Measurements from ENCODE around the gene ARHGAP44.
A peak's percentile ranks its signal among the peaks of the same experiment; 100 is the strongest.

The ARHGAP44 gene

DNA sequence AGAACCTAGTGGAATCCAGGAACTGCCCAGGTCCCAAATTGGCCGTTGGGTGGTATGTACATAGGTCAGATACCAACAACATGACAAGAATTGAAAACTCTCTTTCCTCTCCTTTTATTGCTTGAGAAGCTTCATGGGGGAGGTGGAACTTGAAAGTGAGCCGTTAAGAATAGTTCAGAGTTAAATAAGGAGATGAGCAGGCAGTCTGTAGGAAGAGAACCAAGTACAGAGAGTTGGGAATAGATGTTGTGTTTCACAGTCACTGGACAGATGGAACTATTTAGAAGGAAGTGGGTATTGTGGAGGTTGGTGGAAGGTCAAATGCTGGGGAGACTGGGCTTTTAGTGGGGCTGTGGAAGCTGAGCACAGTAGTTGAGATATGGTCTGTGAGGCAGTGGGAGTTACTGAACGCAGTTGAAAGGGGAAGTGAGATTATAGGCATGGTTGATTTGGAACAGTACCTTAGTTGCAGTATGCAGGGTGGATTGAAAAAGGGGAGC lies 26.4 kb downstream of the ARHGAP44 start:
- TF ChIP-seq, protein P1, sequence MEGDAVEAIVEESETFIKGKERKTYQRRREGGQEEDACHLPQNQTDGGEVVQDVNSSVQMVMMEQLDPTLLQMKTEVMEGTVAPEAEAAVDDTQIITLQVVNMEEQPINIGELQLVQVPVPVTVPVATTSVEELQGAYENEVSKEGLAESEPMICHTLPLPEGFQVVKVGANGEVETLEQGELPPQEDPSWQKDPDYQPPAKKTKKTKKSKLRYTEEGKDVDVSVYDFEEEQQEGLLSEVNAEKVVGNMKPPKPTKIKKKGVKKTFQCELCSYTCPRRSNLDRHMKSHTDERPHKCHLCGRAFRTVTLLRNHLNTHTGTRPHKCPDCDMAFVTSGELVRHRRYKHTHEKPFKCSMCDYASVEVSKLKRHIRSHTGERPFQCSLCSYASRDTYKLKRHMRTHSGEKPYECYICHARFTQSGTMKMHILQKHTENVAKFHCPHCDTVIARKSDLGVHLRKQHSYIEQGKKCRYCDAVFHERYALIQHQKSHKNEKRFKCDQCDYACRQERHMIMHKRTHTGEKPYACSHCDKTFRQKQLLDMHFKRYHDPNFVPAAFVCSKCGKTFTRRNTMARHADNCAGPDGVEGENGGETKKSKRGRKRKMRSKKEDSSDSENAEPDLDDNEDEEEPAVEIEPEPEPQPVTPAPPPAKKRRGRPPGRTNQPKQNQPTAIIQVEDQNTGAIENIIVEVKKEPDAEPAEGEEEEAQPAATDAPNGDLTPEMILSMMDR (IDR thresholded peaks at IDR 0.05; ENCODE audit: low read depth, low read length, missing control alignments), result no peak
- DNase-seq (ENCODE audit: low read depth), result peak; percentile 90
- peak overlapping the region; percentile 0; the same call in 1 of the 2 replicates for H3K4me3 ChIP-seq (ENCODE audit: low read depth, low read length)

DNA sequence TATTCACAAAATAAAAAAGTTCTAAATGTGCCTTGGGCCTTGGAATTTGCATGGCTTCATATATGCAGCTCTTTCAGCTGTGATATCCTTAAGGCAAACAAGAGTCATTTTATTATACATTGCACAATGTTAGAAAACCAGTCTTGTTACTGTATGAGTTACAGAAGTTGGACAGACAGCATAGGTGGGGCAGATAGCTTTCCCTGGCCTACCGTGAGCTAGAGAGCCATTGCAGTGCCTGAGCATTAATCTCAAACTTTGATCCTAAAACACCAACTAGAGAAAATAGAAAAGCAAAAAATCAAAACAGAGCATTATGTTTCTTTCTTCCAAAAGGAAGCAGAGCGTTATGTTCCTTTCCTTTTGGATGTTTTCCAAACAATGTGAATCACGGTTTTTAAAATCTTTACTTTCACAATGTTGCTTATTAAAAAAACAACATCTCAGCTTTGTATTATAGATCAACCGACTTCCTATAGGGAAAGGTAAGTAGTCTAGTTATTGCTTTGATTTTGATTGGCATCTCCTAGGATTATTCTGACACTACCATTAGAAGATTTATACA lies 32.2 kb downstream of the ARHGAP44 start:
- no peak overlapping the region for H3K4me3 ChIP-seq (ENCODE audit: low read depth, low read length)
- TF ChIP-seq, protein P1 (IDR thresholded peaks at IDR 0.05; ENCODE audit: low read depth, low read length, missing control alignments), result no peak
- DNase-seq (ENCODE audit: low read depth), result no peak

- H3K4me3 ChIP-seq (ENCODE audit: low read depth, low read length), result no peak overlapping the region
- TF ChIP-seq, protein P1 (IDR thresholded peaks at IDR 0.05; ENCODE audit: low read depth, low read length, missing control alignments), result no peak
- DNase-seq (ENCODE audit: low read depth), result no peak
Observed at GRCh38 chr17:12826431-12826830, 37.1 kb downstream of the ARHGAP44 start.

GRCh38 chr17:12830777-12831247 lies 41.5 kb downstream of the ARHGAP44 start:
- no peak for DNase-seq (ENCODE audit: low read depth)

GRCh38 chr17:12831839-12832238 lies 42.5 kb downstream of the ARHGAP44 start:
- TF ChIP-seq, protein P1 (IDR thresholded peaks at IDR 0.05; ENCODE audit: low read depth, low read length, missing control alignments), result no peak
- DNase-seq (ENCODE audit: low read depth), result no peak
- H3K4me3 ChIP-seq (ENCODE audit: low read depth, low read length), result no peak overlapping the region

More at GRCh38 chr17:12830777-12831247, 41.5 kb downstream of the ARHGAP44 start:
- TF ChIP-seq, protein P1 (IDR thresholded peaks at IDR 0.05; ENCODE audit: low read depth, low read length, missing control alignments), result no peak
- no peak overlapping the region for H3K4me3 ChIP-seq (ENCODE audit: low read depth, low read length)

GRCh38 chr17:12839042-12839441 lies 49.7 kb downstream of the ARHGAP44 start:
- TF ChIP-seq, protein P1 (IDR thresholded peaks at IDR 0.05; ENCODE audit: low read depth, low read length, missing control alignments), result no peak
- H3K4me3 ChIP-seq (ENCODE audit: low read depth, low read length), result no peak overlapping the region
- DNase-seq (ENCODE audit: low read depth), result no peak

- DNase-seq (ENCODE audit: low read depth), result no peak
- TF ChIP-seq, protein P1 (IDR thresholded peaks at IDR 0.05; ENCODE audit: low read depth, low read length, missing control alignments), result no peak
- H3K4me3 ChIP-seq (ENCODE audit: low read depth, low read length), result no peak overlapping the region
Observed at GRCh38 chr17:12842936-12843335, 53.6 kb downstream of the ARHGAP44 start.

Measured in GM12864 (cell line).